ENCODE data around the gene UGT8.
"Not testable (repeated sequence)": the region's sequence is repeated elsewhere in the genome, so short reads cannot be mapped to it uniquely, and the experiment has no call there.

Gene UGT8

GRCh38 chr4:114607056-114607455 is 8.4 kb downstream of the UGT8 start:
- no peak for DNase-seq (ENCODE audit: low spot score)

- DNase-seq (ENCODE audit: low spot score): no peak
These were observed 15.0 kb downstream of the UGT8 start for GRCh38 chr4:114613560-114613959.

GRCh38 chr4:114615435-114615834 is 16.8 kb downstream of the UGT8 start:
- no peak for DNase-seq (ENCODE audit: low spot score)

GRCh38 chr4:114616036-114616435 is 17.4 kb downstream of the UGT8 start:
- not testable (repeated sequence) for DNase-seq (ENCODE audit: low spot score)

- no peak for DNase-seq (ENCODE audit: low spot score)
These were observed 27.6 kb downstream of the UGT8 start for GRCh38 chr4:114626196-114626595.

GRCh38 chr4:114636192-114636935 is 37.8 kb downstream of the UGT8 start:
- no peak for DNase-seq (ENCODE audit: low spot score)

GRCh38 chr4:114642173-114642780 is 43.7 kb downstream of the UGT8 start:
- DNase-seq (ENCODE audit: low spot score): no peak

- DNase-seq (ENCODE audit: low spot score): no peak
These were observed 51.3 kb downstream of the UGT8 start for GRCh38 chr4:114649908-114650307.

- DNase-seq (ENCODE audit: low spot score): no peak
These were observed 55.1 kb downstream of the UGT8 start for GRCh38 chr4:114653675-114654074.

GRCh38 chr4:114654592-114654991 is 56.0 kb downstream of the UGT8 start:
- no peak for DNase-seq (ENCODE audit: low spot score)

GRCh38 chr4:114658179-114658578 is 59.6 kb downstream of the UGT8 start:
- no peak for DNase-seq (ENCODE audit: low spot score)

- no peak for DNase-seq (ENCODE audit: low spot score)
These were observed 60.2 kb downstream of the UGT8 start for GRCh38 chr4:114658776-114659175.

GRCh38 chr4:114659386-114660008 is 60.9 kb downstream of the UGT8 start:
- peak; percentile 86 for DNase-seq (ENCODE audit: low spot score)

- DNase-seq (ENCODE audit: low spot score): no peak
These were observed 64.5 kb downstream of the UGT8 start for GRCh38 chr4:114663083-114663482.

GRCh38 chr4:114668577-114668976 is 70.0 kb downstream of the UGT8 start:
- no peak for DNase-seq (ENCODE audit: low spot score)

GRCh38 chr4:114670733-114671132 is 72.1 kb downstream of the UGT8 start:
- not testable (repeated sequence) for DNase-seq (ENCODE audit: low spot score)

- DNase-seq (ENCODE audit: low spot score): no peak
These were observed 74.7 kb downstream of the UGT8 start for GRCh38 chr4:114673306-114673705.

GRCh38 chr4:114674080-114674479 is 75.5 kb downstream of the UGT8 start:
- DNase-seq (ENCODE audit: low spot score): no peak

- no peak for DNase-seq (ENCODE audit: low spot score)
These were observed 78.9 kb downstream of the UGT8 start for GRCh38 chr4:114677346-114677979.

GRCh38 chr4:114684462-114684861 is 85.9 kb downstream of the UGT8 start:
- DNase-seq (ENCODE audit: low spot score): no peak

- DNase-seq (ENCODE audit: low spot score): peak; percentile 18
These were observed 89.5 kb downstream of the UGT8 start for GRCh38 chr4:114688059-114688458.

- no peak for DNase-seq (ENCODE audit: low spot score)
These were observed 92.0 kb downstream of the UGT8 start for GRCh38 chr4:114690571-114690970.

- no peak for DNase-seq (ENCODE audit: low spot score)
These were observed 93.3 kb downstream of the UGT8 start for GRCh38 chr4:114691865-114692264.

All from cerebellar cortex (tissue), 1 donor.